A549 treated with Mapracorat at 1 μM for 4 hours (cell line): Measurements from ENCODE around the gene BLACAT1. TPM values are rescaled to one million over a fixed set of nuclear protein-coding genes. Genes with fewer than 3 reads are reported as not detected.

Experiments
- total RNA-seq: library from RNA; stranded (reverse); fragments of 200-300 nt; extraction: Qiagen RNA extraction; gene quantifications from 5 replicates; pipeline ENCODE4 v1.2.3, GENCODE V29; 2022

Gene BLACAT1
- not detected in 5 replicates for total RNA-seq

DNA sequence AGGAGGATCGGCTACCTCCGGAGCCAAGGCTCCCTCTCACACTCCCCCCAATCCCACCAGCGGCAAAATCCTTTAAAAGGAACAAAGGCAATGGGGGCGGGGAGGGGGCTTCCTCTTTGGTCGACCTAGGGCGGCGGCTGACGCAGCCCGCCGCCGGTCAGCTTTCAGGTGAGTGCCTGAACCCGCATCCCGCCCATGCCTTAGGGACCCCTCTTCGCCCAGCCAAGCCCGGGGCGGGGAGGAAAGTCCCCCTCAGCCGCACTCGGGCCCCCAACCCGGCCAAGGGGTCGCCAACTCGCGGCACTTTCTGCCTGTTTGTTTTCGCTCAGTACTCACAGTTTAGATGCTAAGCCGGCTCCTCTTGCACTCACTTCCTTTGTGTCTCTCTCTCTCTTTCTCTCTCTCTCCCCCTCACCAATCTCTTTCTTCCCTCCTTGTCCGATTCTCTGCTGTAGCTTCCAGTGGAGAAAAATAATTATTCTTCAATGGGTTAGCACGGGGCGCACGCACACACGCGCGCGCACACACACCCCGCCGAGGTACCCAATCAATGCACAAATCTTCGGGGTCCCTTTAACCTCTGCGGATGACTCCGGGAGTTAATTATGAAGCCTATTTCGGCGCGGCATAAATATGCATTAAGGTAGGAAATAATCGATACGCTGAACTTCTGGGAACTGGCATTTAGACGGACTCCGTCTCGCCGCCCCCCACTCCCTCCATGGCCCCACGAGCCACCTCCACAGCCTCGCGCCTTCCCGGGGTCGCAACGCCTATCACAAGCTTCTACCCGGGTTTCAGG, at the start of gene BLACAT1:
BLACAT1 (minus strand) TSS at position 465 of the 802 bp plus-strand sequence.

DNA sequence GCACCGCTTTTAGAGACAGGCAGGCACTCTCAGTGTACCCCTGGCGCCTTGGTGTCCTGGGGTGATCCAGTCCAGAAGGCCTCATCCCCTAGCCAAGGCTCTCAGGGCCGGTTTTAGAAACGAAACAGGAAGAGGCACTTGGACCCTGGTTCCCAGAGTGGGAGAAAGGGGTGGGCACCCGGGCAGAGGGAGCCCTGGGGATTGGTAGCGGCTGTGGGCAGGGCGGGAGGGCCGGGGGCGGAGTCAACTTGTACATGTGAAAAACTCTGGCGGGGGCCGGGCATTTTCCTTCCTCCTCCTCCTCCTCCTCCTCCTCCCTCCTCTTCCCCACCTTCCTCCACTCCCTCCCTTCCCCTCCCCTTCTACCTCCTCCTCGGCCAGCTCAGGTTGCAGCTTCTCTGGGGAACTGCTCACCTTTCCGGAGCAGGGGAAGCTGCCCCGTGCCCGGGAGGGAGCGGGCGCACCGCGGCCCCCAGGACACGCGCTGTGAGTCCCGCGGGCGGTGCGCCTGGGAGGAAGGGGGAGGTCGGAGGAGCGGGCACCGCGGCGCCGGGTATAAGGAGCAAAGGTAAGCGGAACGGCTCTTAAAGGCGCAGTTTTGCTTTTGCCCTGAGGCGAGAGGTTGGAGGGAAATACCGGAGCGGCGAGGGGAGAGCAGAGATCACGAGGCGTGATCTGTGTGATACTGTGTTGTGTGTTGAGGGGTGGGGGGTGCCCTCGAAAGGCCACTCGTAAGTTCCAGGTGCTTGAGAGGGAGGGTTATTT, 48.6 kb upstream of the BLACAT1 start, which contains the start of gene CDK18:
CDK18 (plus strand) TSS at position 359 of the 765 bp plus-strand sequence. CDS start 18,499 bp downstream, outside the sequence.

DNA sequence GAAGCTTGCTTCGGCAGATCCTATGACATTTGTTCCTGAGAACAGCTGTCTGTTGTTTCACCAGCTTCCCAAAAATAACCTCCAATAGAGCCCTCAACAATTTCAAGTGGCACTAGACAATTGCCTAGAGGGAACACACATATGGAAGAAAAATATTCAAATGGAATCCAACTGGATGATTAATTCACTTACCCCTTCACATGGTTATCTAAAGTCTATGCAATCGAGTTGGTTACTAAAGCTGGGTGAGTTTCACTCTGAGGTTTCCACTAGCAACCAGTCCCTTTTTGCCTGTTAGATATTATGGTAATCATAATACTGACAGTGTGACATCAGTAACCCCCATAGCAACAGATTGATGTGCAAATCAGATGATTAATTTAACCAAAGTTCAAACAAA, 34.0 kb downstream of the BLACAT1 start, which contains the start of gene LEMD1:
LEMD1 (minus strand) TSS at position 259 of the 400 bp plus-strand sequence. CDS start 1,520 bp downstream, outside the sequence.

Other genes starting within 250 kb of the BLACAT1 start
- 6.8 to 9.5 TPM (median 8.4 TPM) in 5 replicates for gene DSTYK, start 244.3 kb downstream of the BLACAT1 start, total RNA-seq
- 1.4 to 1.8 TPM (median 1.6 TPM) in 5 replicates for gene TMCC2, start 228.1 kb downstream of the BLACAT1 start, total RNA-seq
- 24.4 to 29.7 TPM (median 28.0 TPM) in 5 replicates for gene NUAK2, start 134.3 kb downstream of the BLACAT1 start, total RNA-seq
- gene KLHDC8A, start 99.1 kb downstream of the BLACAT1 start, total RNA-seq: 0.60 to 0.89 TPM (median 0.66 TPM) in 5 replicates
- not detected in 5 replicates for gene LEMD1, start 34.0 kb downstream of the BLACAT1 start, total RNA-seq
- gene CDK18, start 48.6 kb upstream of the BLACAT1 start, total RNA-seq: 0.66 to 2.3 TPM (median 1.2 TPM) in 5 replicates
- gene ELK4, start 176.0 kb upstream of the BLACAT1 start, total RNA-seq: 5.7 to 6.7 TPM (median 6.3 TPM) in 5 replicates
- gene SLC45A3, start 224.5 kb upstream of the BLACAT1 start, total RNA-seq: 4.9 to 5.8 TPM (median 5.5 TPM) in 5 replicates